Neural progenitor cell (in vitro differentiated cells): ENCODE measurements around the gene NFIX. TPM values are rescaled to one million over a fixed set of nuclear protein-coding genes. Genes with fewer than 3 reads are reported as not detected.

Source experiments
- DNase-seq: peaks from one replicate; pipeline ENCODE4 v3.0.0-alpha.2; 2016; ENCODE audit warnings: low spot score
- H2AFZ ChIP-seq: fragments of 200-600 bp; sonication (generic); replicated peaks from 2 replicates; pipeline ENCODE4 v1.6.1; 2016; ENCODE audit warnings: antibody characterized with exemption
- H3F3A ChIP-seq: fragments of 200-600 bp; sonication (generic); 2 replicates; pipeline ENCODE4 v1.6.1; 2016; ENCODE audit warnings: antibody characterized with exemption, low read depth
- H3K27ac ChIP-seq: fragments of 200-600 bp; sonication (generic); 2 replicates; pipeline ENCODE4 v1.5.1; 2016; ENCODE audit warnings: mild to moderate bottlenecking
- H3K27me3 ChIP-seq: fragments of 200-600 bp; sonication (generic); 2 replicates; pipeline ENCODE4 v1.6.1; 2016; ENCODE audit warnings: mild to moderate bottlenecking, moderate library complexity
- H3K36me3 ChIP-seq: fragments of 200-600 bp; sonication (generic); 2 replicates; pipeline ENCODE4 v1.5.1; 2016
- H3K4me1 ChIP-seq: fragments of 200-600 bp; sonication (generic); 2 replicates; pipeline ENCODE4 v1.6.1; 2016; ENCODE audit warnings: mixed run types
- H3K4me2 ChIP-seq: fragments of 200-600 bp; sonication (generic); 2 replicates; pipeline ENCODE4 v1.6.1; 2016
- H3K4me3 ChIP-seq: fragments of 200-600 bp; sonication (generic); 2 replicates; pipeline ENCODE4 v1.5.1; 2016
- H3K79me2 ChIP-seq: fragments of 200-600 bp; sonication (generic); 2 replicates; pipeline ENCODE4 v1.6.1; 2016; ENCODE audit warnings: low read depth
- H3K9ac ChIP-seq: fragments of 200-600 bp; sonication (generic); 2 replicates; pipeline ENCODE4 v1.6.1; 2016
- H3K9me3 ChIP-seq: fragments of 200-600 bp; sonication (generic); 2 replicates; pipeline ENCODE4 v1.5.1; 2016; ENCODE audit warnings: low read depth
- H4K20me1 ChIP-seq: fragments of 200-600 bp; sonication (generic); 2 replicates; pipeline ENCODE4 v1.6.1; 2016; ENCODE audit warnings: low read depth
- H3K27ac Mint-ChIP-seq: 3 replicates; pipeline ENCODE4 v1.8.0; 2021; ENCODE audit warnings: mixed read lengths
- H3K27me3 Mint-ChIP-seq: 2 replicates; pipeline ENCODE4 v1.8.0; 2022; ENCODE audit warnings: low read depth, mild to moderate bottlenecking, inconsistent platforms, moderate library complexity, mixed read lengths; ENCODE audit not compliant: insufficient read depth
- H3K36me3 Mint-ChIP-seq: 3 replicates; pipeline ENCODE4 v1.8.0; 2021; ENCODE audit warnings: mixed read lengths
- H3K4me1 Mint-ChIP-seq: 3 replicates; pipeline ENCODE4 v1.8.0; 2021; ENCODE audit warnings: mixed read lengths
- H3K4me3 Mint-ChIP-seq: 3 replicates; pipeline ENCODE4 v1.8.0; 2021; ENCODE audit warnings: mild to moderate bottlenecking, moderate library complexity, mixed read lengths
- H3K9me3 Mint-ChIP-seq: 3 replicates; pipeline ENCODE4 v1.8.0; 2020; ENCODE audit warnings: mixed read lengths
- EZH2 ChIP-seq: fragments of 200-600 bp; sonication (generic); IDR thresholded peaks from 2 replicates; pipeline ENCODE4 v1.6.1; 2017; ENCODE audit warnings: antibody characterized with exemption, mild to moderate bottlenecking, moderate library complexity
- EZH2phosphoT487 ChIP-seq: fragments of 200-600 bp; sonication (generic); IDR thresholded peaks from 2 replicates; pipeline ENCODE4 v1.6.1; 2017; ENCODE audit warnings: antibody characterized with exemption
- total RNA-seq: library from RNA; depleted of rRNA; stranded (reverse); fragments of >200 nt; gene quantifications from 2 replicates; pipeline ENCODE4 v1.2.3, GENCODE V29; 2015; ENCODE audit warnings: low replicate concordance
- TF ChIP-seq, protein P1 (sequence below): fragments of 200-600 bp; sonication (generic); IDR thresholded peaks from 2 replicates; pipeline ENCODE4 v1.5.1; 2017; ENCODE audit warnings: antibody characterized with exemption, mild to moderate bottlenecking

The NFIX gene
- total RNA-seq, 1 donor from 2014 or later = 0.06 TPM

GRCh38 chr19:12995596-12996405, 526 bp downstream of the NFIX start:
- H3K27me3 Mint-ChIP-seq = peaks cover 73% of the 10 kb centered on the region
- Histone ChIP-seq H3F3A (peaks cover 6% of the 10 kb centered on the region), H2AFZ (no peak overlapping the region), H3K36me3 (no peaks in the 10 kb centered on the region), H3K4me2 (peak overlapping the region; percentile 55), H3K27me3 (peaks cover 98% of the 10 kb centered on the region), H3K4me1 (no peaks in the 10 kb centered on the region), H4K20me1 (peaks cover 36% of the 10 kb centered on the region), H3K27ac (no peak overlapping the region), H3K79me2 (no peaks in the 10 kb centered on the region), H3K4me3 (peak overlapping the region; percentile 28), H3K9me3 (no peaks in the 10 kb centered on the region), H3K9ac (no peak overlapping the region)
- H3K4me3 Mint-ChIP-seq = peak overlapping the region; percentile 81
- no peaks in the 10 kb centered on the region for H3K36me3 Mint-ChIP-seq
- H3K27ac Mint-ChIP-seq = no peak overlapping the region
- peaks cover 9% of the 10 kb centered on the region for H3K9me3 Mint-ChIP-seq
- DNase-seq = no peak
- TF ChIP-seq EZH2 = no peak
- no peak for TF ChIP-seq EZH2phosphoT487
- TF ChIP-seq, protein P1, sequence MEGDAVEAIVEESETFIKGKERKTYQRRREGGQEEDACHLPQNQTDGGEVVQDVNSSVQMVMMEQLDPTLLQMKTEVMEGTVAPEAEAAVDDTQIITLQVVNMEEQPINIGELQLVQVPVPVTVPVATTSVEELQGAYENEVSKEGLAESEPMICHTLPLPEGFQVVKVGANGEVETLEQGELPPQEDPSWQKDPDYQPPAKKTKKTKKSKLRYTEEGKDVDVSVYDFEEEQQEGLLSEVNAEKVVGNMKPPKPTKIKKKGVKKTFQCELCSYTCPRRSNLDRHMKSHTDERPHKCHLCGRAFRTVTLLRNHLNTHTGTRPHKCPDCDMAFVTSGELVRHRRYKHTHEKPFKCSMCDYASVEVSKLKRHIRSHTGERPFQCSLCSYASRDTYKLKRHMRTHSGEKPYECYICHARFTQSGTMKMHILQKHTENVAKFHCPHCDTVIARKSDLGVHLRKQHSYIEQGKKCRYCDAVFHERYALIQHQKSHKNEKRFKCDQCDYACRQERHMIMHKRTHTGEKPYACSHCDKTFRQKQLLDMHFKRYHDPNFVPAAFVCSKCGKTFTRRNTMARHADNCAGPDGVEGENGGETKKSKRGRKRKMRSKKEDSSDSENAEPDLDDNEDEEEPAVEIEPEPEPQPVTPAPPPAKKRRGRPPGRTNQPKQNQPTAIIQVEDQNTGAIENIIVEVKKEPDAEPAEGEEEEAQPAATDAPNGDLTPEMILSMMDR = no peak
- peaks cover 12% of the 10 kb centered on the region for H3K4me1 Mint-ChIP-seq

DNA sequence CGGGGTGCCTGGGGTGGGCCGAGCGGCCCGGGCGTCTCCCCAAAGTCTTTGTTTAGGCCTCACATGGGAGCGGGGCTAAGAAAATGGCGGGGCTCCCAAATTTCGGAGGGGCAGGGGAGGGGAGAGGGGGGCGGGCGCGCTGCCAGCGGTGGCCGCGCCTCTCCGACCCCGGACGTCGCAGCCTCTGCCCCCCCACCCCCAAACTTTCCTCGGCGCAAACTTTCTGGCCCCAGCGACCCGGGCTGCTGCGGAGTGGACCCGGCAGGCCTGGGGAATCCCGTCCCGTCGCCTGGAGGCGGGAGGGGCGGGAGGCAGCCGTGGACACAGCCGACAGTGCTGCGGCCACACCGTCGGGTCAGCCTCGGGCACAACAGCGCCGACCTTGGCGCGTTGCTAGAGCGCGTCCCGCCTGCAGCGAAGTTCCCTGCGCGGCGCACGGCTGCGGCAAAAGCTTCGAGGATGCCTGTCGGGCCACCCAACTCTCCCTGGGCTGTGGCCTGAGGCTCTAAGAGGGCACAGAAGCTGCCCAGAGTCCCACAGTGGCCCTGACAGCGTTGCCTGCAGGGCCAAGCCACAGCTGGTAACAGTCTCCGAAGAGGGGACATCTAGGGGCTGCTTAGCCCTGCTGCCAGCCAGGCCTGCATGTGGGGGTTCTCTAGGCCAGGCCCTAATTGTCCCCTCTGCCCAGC, 1.3 kb downstream of the NFIX start:
- Histone ChIP-seq H3F3A (peaks cover 6% of the 10 kb centered on the region), H3K27ac (no peak overlapping the region), H4K20me1 (peaks cover 36% of the 10 kb centered on the region), H3K36me3 (no peaks in the 10 kb centered on the region), H3K4me1 (no peaks in the 10 kb centered on the region), H3K79me2 (no peaks in the 10 kb centered on the region), H3K9me3 (no peaks in the 10 kb centered on the region), H3K27me3 (peaks cover 98% of the 10 kb centered on the region), H3K4me3 (no peak overlapping the region), H3K4me2 (peak overlapping the region; percentile 55), H2AFZ (no peak overlapping the region), H3K9ac (no peak overlapping the region)
- Mint-ChIP-seq H3K36me3 (no peaks in the 10 kb centered on the region), H3K4me1 (peaks cover 7% of the 10 kb centered on the region), H3K9me3 (peaks cover 10% of the 10 kb centered on the region), H3K27me3 (peaks cover 70% of the 10 kb centered on the region), H3K4me3 (peak overlapping the region; percentile 78), H3K27ac (no peak overlapping the region)
- DNase-seq = peak; percentile 73
- TF ChIP-seq EZH2 = peak; percentile 100
- TF ChIP-seq, protein P1 = peak; percentile 27
- peak; percentile 99 for TF ChIP-seq EZH2phosphoT487

DNA sequence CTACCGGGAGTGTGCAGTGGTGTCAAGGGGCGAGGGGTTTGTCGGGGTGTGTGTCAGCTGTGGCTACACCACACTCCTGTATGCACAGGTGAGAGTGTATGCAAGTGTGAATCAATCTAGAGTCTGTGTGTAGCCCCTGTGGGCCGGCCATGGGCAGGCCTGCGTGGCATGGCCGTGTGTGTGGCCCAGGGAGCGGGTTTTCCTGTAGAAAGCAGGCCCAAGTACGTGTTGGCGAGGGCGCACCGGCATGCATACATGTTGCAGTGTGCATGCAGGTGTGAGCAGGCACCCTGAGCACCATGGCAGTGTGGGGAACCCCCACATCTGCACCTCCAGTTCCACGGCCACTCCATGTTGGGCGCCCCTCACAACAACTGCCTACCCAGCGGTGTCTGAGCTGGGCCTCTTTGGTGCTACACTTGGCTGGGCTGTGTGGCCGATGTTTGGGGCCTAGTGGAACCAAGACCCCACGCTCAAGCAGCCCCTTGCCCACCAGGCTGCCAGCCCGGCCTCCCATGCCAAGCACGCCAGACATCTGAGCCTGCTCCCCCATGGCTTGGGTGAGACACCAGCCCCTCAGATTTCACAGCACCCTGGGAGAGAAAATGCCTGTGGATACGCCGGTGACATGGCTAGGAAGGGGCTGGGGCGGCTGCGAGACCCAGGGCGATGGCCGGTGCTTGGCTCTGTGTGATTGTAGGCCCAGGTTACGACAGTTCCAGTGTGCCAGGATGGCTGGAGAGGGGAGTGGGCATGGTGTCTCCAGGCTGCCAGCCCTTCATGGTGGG, 2.1 kb downstream of the NFIX start:
- Histone ChIP-seq H3K27ac (no peak overlapping the region), H3K4me2 (no peak overlapping the region), H3K9ac (no peak overlapping the region), H3K36me3 (no peaks in the 10 kb centered on the region), H2AFZ (no peak overlapping the region), H4K20me1 (peaks cover 36% of the 10 kb centered on the region), H3F3A (peaks cover 6% of the 10 kb centered on the region), H3K27me3 (peaks cover 98% of the 10 kb centered on the region), H3K4me1 (no peaks in the 10 kb centered on the region), H3K9me3 (no peaks in the 10 kb centered on the region), H3K79me2 (no peaks in the 10 kb centered on the region), H3K4me3 (no peak overlapping the region)
- no peaks in the 10 kb centered on the region for H3K36me3 Mint-ChIP-seq
- TF ChIP-seq EZH2phosphoT487 (no peak), EZH2 (no peak)
- TF ChIP-seq, protein P1 = no peak
- H3K4me3 Mint-ChIP-seq = peak overlapping the region; percentile 78
- peaks cover 7% of the 10 kb centered on the region for H3K4me1 Mint-ChIP-seq
- H3K9me3 Mint-ChIP-seq = peaks cover 10% of the 10 kb centered on the region
- no peak for DNase-seq
- H3K27me3 Mint-ChIP-seq = peaks cover 66% of the 10 kb centered on the region
- no peak overlapping the region for H3K27ac Mint-ChIP-seq
